B cell (primary cell): ENCODE results near the gene CTSA. TPM values are rescaled to one million over a fixed set of nuclear protein-coding genes. Genes with fewer than 3 reads are reported as not detected.

Experiments used
- ATAC-seq: fragments of 200-7000 bp; cut with Tn5 transposase; one replicate; pipeline ENCODE4 v1.10.0; 2021; ENCODE audit warnings: low read depth, mild to moderate bottlenecking, moderate number of reproducible peaks, moderate library complexity
- CTCF ChIA-PET: fragments of 350-600 bp; sonication (Branson Sonifier 250); formaldehyde crosslinking; loops from one replicate; lab custom pipeline; 2021; ENCODE audit warnings: antibody characterized with exemption, inconsistent platforms; lab: Charles Lee
- POLR2A ChIA-PET: fragments of 350-600 bp; sonication (Branson Sonifier 250); formaldehyde crosslinking; loops from one replicate; lab custom pipeline; 2021; ENCODE audit warnings: antibody characterized with exemption; lab: Charles Lee
- DNase-seq: peaks from one replicate; pipeline ENCODE4 v3.0.0; 2013
- H2AFZ ChIP-seq: 2 replicates; pipeline ENCODE4 v1.6.1; 2012; ENCODE audit warnings: mild to moderate bottlenecking, low read depth, low read length; ENCODE audit not compliant: insufficient read depth, poor library complexity, severe bottlenecking
- H3K27ac ChIP-seq, 2 donors: 1 replicate in 1 of 2; 2 replicates in 1 of 2; pipeline ENCODE4 v1.5.1; 2012 to 2013; ENCODE audit warnings: low read length in 2 of 2, mild to moderate bottlenecking in 2 of 2, moderate library complexity in 1 of 2
- H3K27me3 ChIP-seq, 4 experiments: fragments of 200-600 bp in 1 of 4; sonication (generic) in 1 of 4; replicated peaks in 1 of 4; 1 replicate in 2 of 4; 2 replicates in 2 of 4; pipeline versions ENCODE4 v1.6.1 to v1.7.0; 2013 to 2016; ENCODE audit warnings: low read length in 3 of 4, mild to moderate bottlenecking in 2 of 4, mixed read lengths in 1 of 4, moderate library complexity in 1 of 4; ENCODE audit not compliant: insufficient read depth in 4 of 4, control insufficient read depth in 3 of 4; ENCODE audit errors: control extremely low read depth in 1 of 4
- H3K36me3 ChIP-seq, 2 experiments: replicated peaks in 1 of 2; 1 replicate in 1 of 2; 2 replicates in 1 of 2; pipeline versions ENCODE4 v1.6.1 to v1.7.1; 2013; ENCODE audit warnings: low read length in 1 of 2; ENCODE audit not compliant: insufficient read depth in 2 of 2, control insufficient read depth in 1 of 2; ENCODE audit errors: control extremely low read depth in 1 of 2, extremely low read depth in 1 of 2
- H3K4me1 ChIP-seq, 2 donors: fragments of 200-600 bp in 1 of 2; sonication (generic) in 1 of 2; 1 replicate in 1 of 2; 2 replicates in 1 of 2; pipeline versions ENCODE4 v1.5.1 to v1.6.1; 2013 to 2017; ENCODE audit warnings: low read length in 2 of 2; ENCODE audit not compliant: control insufficient read depth in 2 of 2, insufficient read depth in 2 of 2
- H3K4me2 ChIP-seq: replicated peaks from 2 replicates; pipeline ENCODE3; 2012; ENCODE audit warnings: mild to moderate bottlenecking, low read depth, low read length; ENCODE audit not compliant: poor library complexity, severe bottlenecking
- H3K4me3 ChIP-seq, 5 experiments: fragments of 200-600 bp in 1 of 5; sonication (generic) in 1 of 5; 1 replicate in 3 of 5; 2 replicates in 2 of 5; pipeline versions ENCODE4 v1.5.1 to v1.7.0; 2011 to 2016; ENCODE audit warnings: low read length in 4 of 5, mild to moderate bottlenecking in 4 of 5, low read depth in 2 of 5, control low read depth in 1 of 5, moderate library complexity in 1 of 5; ENCODE audit not compliant: insufficient read depth in 1 of 5; ENCODE audit errors: control extremely low read depth in 1 of 5, extremely low read depth in 1 of 5
- H3K79me2 ChIP-seq: fragments of 200-600 bp; sonication (generic); one replicate; pipeline ENCODE4 v1.6.0; 2016; ENCODE audit warnings: low read length; ENCODE audit not compliant: control insufficient read depth, insufficient read depth
- H3K9ac ChIP-seq: fragments of 200-600 bp; sonication (generic); 2 replicates; pipeline ENCODE4 v1.6.1; 2017; ENCODE audit warnings: mild to moderate bottlenecking, low read length, moderate library complexity
- H3K9me3 ChIP-seq, 3 donors: one replicate each; pipeline versions ENCODE4 v1.6.1 to v1.7.1; 2013; ENCODE audit warnings: low read length in 2 of 3; ENCODE audit not compliant: control insufficient read depth in 2 of 3, insufficient read depth in 1 of 3; ENCODE audit errors: control extremely low read depth in 1 of 3
- H4K20me1 ChIP-seq: 2 replicates; pipeline ENCODE4 v1.6.0; 2012; ENCODE audit warnings: mild to moderate bottlenecking, low read length; ENCODE audit not compliant: insufficient read depth, control insufficient read depth, poor library complexity, severe bottlenecking
- H3K27ac Mint-ChIP-seq: one replicate; pipeline ENCODE4 v1.8.0; 2021; ENCODE audit warnings: mixed read lengths
- H3K27me3 Mint-ChIP-seq: one replicate; pipeline ENCODE4 v1.8.0; 2021; ENCODE audit warnings: mixed read lengths
- H3K4me1 Mint-ChIP-seq: one replicate; pipeline ENCODE4 v1.8.0; 2021; ENCODE audit warnings: mixed read lengths
- H3K4me3 Mint-ChIP-seq: one replicate; pipeline ENCODE4 v1.8.0; 2021; ENCODE audit warnings: mixed read lengths
- H3K9me3 Mint-ChIP-seq: one replicate; pipeline ENCODE4 v1.8.0; 2022; ENCODE audit warnings: mixed read lengths; ENCODE audit not compliant: insufficient read depth
- EZH2 ChIP-seq: IDR thresholded peaks from 2 replicates; pipeline ENCODE4 v1.6.1; 2012; ENCODE audit warnings: borderline replicate concordance, low read depth, mild to moderate bottlenecking, moderate library complexity, low read length; ENCODE audit not compliant: insufficient read depth, poor library complexity, severe bottlenecking
- WGBS: methylation state at CpG from one replicate; pipeline ENCODE4 v1.1.5; 2013; ENCODE audit warnings: missing lambda C conversion rate; ENCODE audit not compliant: insufficient coverage; 5-methylcytosine and 5-hydroxymethylcytosine counted together
- intact Hi-C: fragments of 100-400 bp; cut with micrococcal nuclease; formaldehyde crosslinking; loops from one replicate; pipeline ENCODE4 v1.10.0; 2022
- polyA plus RNA-seq: library from polyadenylated mRNA; depleted of rRNA; stranded (reverse); fragments of >200 nt; gene quantifications from 2 replicates; pipeline ENCODE4 v1.2.3, GENCODE V29; 2012
- total RNA-seq, 2 donors: library from RNA; stranded (reverse); fragments of 120-200 nt in 1 of 2; gene quantifications; 1 replicate in 1 of 2; 2 replicates in 1 of 2; pipeline versions ENCODE4 v1.2.3 to v1.2.4, GENCODE V29; 2013 to 2022
- TF ChIP-seq, protein P1 (sequence below): fragments of 200-600 bp; IDR thresholded peaks from one replicate; pipeline ENCODE4 v1.8.0; 2022; ENCODE audit warnings: antibody characterized with exemption, mild to moderate bottlenecking

CTSA gene
- total and polyA plus RNA-seq, 2 donors (not counting 1 experiment from before 2014, with no cell fraction given) = 100 to 107 TPM

DNA sequence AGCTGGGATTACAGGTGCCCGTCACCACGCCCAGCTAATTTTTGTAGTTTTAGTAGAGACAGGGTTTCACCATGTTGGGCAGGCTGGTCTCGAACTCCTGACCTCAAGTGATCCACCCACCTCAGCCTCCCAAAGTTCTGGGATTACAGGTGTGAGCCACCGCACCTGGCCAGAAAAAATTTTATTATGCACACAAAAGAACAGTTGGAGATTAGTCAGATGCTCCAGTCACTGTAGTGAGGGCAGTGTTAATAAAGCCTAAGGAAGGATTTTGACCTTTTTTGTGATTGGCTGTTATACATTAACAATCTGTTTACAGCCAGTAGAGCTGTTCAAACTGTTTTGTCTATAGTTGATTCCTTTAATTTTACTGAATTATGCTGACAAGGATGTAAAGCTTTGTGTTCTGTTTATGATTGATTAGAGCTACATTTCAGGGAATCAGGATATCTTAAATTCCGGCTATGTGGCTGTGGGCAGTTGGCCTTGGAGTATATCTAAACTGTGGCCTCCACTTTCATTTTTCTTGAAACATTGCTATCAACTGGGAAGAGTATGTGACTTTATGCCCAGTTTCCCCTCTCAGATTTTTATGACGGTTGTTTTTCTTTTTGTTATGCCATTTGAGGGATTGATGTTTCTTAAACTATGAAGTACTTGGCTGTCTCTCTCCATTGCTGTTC is 23.9 kb upstream of the CTSA start:
- Histone ChIP-seq H3K9ac (no peak overlapping the region), H4K20me1 (no peaks in the 10 kb centered on the region), H3K27ac (no peak overlapping the region), H3K79me2 (peaks cover 5% of the 10 kb centered on the region), H3K36me3 (peaks cover 0 to 2% of the 10 kb centered on the region in 2 experiments), H3K27me3 (no peaks in the 10 kb centered on the region), H3K4me1 (no peaks in the 10 kb centered on the region), H3K4me3 (no peak overlapping the region), H3K4me2 (no peak overlapping the region), H2AFZ (no peak overlapping the region), H3K9me3 (no peaks in the 10 kb centered on the region)
- CTCF ChIA-PET = interaction anchor here (0.7 kb wide), 1 partner anchor 15 kb away, joined by 3 read pairs; no protein-coding TSS in a partner anchor
- intact Hi-C loops = no loop called here
- Mint-ChIP-seq H3K9me3 (no peaks in the 10 kb centered on the region), H3K27ac (no peak overlapping the region), H3K4me3 (no peak overlapping the region), H3K27me3 (no peaks in the 10 kb centered on the region), H3K4me1 (no peaks in the 10 kb centered on the region)
- DNase-seq = no peak
- 82% methylated on average over 2 of the region's 6 CpGs for WGBS
- POLR2A ChIA-PET = no interaction called here
- TF ChIP-seq EZH2 = no peak
- TF ChIP-seq, protein P1, sequence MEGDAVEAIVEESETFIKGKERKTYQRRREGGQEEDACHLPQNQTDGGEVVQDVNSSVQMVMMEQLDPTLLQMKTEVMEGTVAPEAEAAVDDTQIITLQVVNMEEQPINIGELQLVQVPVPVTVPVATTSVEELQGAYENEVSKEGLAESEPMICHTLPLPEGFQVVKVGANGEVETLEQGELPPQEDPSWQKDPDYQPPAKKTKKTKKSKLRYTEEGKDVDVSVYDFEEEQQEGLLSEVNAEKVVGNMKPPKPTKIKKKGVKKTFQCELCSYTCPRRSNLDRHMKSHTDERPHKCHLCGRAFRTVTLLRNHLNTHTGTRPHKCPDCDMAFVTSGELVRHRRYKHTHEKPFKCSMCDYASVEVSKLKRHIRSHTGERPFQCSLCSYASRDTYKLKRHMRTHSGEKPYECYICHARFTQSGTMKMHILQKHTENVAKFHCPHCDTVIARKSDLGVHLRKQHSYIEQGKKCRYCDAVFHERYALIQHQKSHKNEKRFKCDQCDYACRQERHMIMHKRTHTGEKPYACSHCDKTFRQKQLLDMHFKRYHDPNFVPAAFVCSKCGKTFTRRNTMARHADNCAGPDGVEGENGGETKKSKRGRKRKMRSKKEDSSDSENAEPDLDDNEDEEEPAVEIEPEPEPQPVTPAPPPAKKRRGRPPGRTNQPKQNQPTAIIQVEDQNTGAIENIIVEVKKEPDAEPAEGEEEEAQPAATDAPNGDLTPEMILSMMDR = no peak
- no peak for ATAC-seq

DNA sequence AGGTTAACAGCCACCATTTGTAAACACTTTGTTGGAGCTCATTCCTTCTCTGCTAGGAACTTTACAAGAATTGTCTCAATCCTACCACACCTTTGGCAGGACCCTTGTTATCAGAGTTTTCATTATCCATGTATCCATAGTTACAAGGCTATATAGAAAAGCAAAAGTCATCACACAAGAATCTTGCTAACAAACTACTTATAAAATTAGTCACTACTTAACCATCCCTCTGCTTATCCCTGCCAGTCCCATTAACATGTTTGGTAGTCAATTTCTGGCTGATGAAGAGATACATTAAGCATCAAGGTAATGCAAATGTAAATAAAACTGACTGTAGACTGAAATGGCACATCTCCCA is 23.3 kb upstream of the CTSA start:
- no peaks in the 10 kb centered on the region for H3K27me3 Mint-ChIP-seq

More for the DNA sequence above, 23.3 kb upstream of the CTSA start:
- no peak overlapping the region for H3K9ac ChIP-seq
- H4K20me1 ChIP-seq = no peaks in the 10 kb centered on the region
- H3K9me3 ChIP-seq = no peaks in the 10 kb centered on the region
- H3K79me2 ChIP-seq = peaks cover 5% of the 10 kb centered on the region
- no peak overlapping the region for H2AFZ ChIP-seq
- Mint-ChIP-seq H3K27ac (no peak overlapping the region), H3K4me3 (no peak overlapping the region), H3K9me3 (no peaks in the 10 kb centered on the region), H3K4me1 (no peaks in the 10 kb centered on the region)
- H3K36me3 ChIP-seq = peaks cover 0 to 5% of the 10 kb centered on the region in 2 experiments
- H3K4me1 ChIP-seq = no peaks in the 10 kb centered on the region
- H3K4me3 ChIP-seq = no peak overlapping the region
- intact Hi-C loops = no loop called here
- no peak for ATAC-seq
- no peak overlapping the region for H3K27ac ChIP-seq
- POLR2A ChIA-PET = no interaction called here
- DNase-seq = no peak
- no peak overlapping the region for H3K4me2 ChIP-seq
- H3K27me3 ChIP-seq = no peaks in the 10 kb centered on the region
- TF ChIP-seq, protein P1 = no peak
- CTCF ChIA-PET = interaction anchor here (0.7 kb wide), 1 partner anchor 14 kb away, joined by 3 read pairs; no protein-coding TSS in a partner anchor
